Duodenal mucosa (tissue), 2 donors: ENCODE results near the gene CAPSL.
"Not testable (repeated sequence)": the region's sequence is repeated elsewhere in the genome, so short reads cannot be mapped to it uniquely, and the experiment has no call there.

ENCODE experiments used
- H3K27ac ChIP-seq: one replicate; pipeline ENCODE4 v1.7.0; 2013; ENCODE audit warnings: low read depth, low read length
- H3K27me3 ChIP-seq, 2 donors: one replicate each; pipeline ENCODE4 v1.7.0; 2013; ENCODE audit warnings: low read length in 2 of 2, control low read depth in 1 of 2; ENCODE audit not compliant: insufficient read depth in 2 of 2, control insufficient read depth in 1 of 2
- H3K36me3 ChIP-seq, 2 donors: one replicate each; pipeline ENCODE4 v1.7.0; 2013; ENCODE audit warnings: low read length in 2 of 2, control low read depth in 1 of 2; ENCODE audit not compliant: insufficient read depth in 2 of 2, control insufficient read depth in 1 of 2
- H3K4me1 ChIP-seq, 2 donors: one replicate each; pipeline ENCODE4 v1.7.0; 2013; ENCODE audit warnings: low read length in 2 of 2, control low read depth in 1 of 2; ENCODE audit not compliant: insufficient read depth in 2 of 2, control insufficient read depth in 1 of 2
- H3K4me3 ChIP-seq, 2 donors: one replicate each; pipeline ENCODE4 v1.7.0; 2013; ENCODE audit warnings: low read length in 2 of 2, low read depth in 1 of 2
- H3K9ac ChIP-seq, 2 donors: one replicate each; pipeline ENCODE4 v1.7.0; 2013; ENCODE audit warnings: low read length in 2 of 2, low read depth in 1 of 2
- H3K9me3 ChIP-seq, 2 donors: one replicate each; pipeline ENCODE4 v1.7.0; 2013; ENCODE audit warnings: low read length in 2 of 2, control low read depth in 1 of 2; ENCODE audit not compliant: control insufficient read depth in 1 of 2

CAPSL gene

DNA sequence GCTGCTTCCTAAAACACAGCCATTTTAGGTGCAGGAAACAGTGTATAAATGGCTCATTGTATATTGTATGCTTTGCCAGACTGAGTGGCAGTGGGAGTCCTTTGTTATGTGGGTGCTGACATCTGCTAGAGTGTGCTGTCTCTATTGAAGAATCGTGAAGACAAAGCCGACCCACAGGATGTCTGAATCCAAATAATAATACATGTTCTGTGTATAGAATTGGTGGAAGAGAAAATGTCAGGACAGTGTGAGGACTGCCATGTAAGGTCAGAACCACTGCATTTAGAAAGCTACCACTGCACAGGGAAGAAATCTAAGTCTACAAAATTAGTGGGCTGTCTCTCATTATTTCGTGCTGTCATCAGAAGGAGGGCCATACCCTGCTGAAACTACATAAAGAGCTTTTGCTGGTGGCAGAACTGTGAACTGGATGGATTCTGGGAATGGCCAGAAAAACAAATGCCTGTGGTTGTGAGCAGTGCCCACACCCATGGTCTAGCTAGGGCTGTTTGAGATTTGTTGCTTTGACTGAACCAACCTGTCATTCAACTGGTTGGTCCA is 79.2 kb downstream of the CAPSL start:
- no peaks in the 10 kb centered on the region for H3K9me3 ChIP-seq
- H3K27me3 ChIP-seq = no peaks in the 10 kb centered on the region
- no peaks in the 10 kb centered on the region for H3K36me3 ChIP-seq
- no peak overlapping the region for H3K27ac ChIP-seq
- peak overlapping the region in 1 of 2 donors; percentile 14 for H3K9ac ChIP-seq
- peak overlapping the region; percentile 13 to 38 for H3K4me3 ChIP-seq
- no peaks in the 10 kb centered on the region for H3K4me1 ChIP-seq

DNA sequence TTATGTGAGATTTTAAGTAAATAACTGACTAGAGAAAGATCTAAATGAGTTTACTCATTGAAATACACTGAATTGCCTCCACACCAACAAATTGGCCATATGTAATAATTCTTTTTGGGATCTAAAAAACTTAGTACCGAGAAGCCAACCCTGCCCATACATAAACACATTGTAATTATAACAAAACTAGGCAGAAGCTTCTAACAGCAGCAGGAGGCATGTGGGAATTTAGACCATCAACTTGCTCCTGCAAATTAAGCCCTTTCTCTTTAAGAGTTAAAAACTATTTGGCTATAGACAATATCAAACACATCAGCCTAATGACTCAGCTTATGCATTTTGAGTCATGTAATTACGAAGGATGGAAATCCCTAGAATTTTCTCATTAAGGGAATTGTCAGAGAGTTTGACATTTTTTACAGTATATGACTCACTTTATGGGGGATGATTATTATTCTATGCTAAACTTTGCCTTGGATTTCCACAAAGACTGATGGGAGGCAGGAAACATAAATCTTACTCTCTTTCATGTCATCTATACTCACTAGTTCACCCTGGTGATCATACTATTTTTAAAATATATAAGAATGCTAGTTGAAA is 80.7 kb downstream of the CAPSL start:
- Histone ChIP-seq H3K4me1 (no peaks in the 10 kb centered on the region), H3K9me3 (no peaks in the 10 kb centered on the region), H3K4me3 (peak overlapping the region in 1 of 2 donors; percentile 13), H3K27me3 (no peaks in the 10 kb centered on the region), H3K9ac (peak overlapping the region in 1 of 2 donors; percentile 28), H3K36me3 (no peaks in the 10 kb centered on the region), H3K27ac (no peak overlapping the region)

DNA sequence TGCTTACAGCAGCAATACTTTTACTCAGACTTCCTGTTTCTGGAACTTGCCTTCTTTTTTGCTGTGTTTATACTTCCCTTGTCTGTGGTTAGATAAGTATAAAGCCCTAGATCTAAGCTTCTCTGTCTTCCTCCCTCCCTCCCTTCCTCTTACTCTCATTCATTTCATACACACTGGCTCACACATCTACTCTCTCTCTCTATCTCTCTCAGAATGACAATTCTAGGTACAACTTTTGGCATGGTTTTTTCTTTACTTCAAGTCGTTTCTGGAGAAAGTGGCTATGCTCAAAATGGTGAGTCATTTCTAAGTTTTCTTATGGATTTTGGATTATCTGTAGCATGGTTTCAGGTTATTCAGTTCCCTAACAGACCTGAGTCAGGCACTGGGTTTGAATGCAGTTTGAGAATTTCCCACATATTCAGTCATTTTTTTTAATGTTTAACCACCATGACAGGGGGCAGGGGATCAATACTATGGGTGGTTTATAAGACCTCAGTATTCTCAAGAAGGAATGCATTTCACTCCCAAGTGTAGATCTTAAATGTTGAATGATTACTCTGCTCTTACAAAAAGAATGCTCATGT is 81.6 kb downstream of the CAPSL start, which contains the start of gene IL7R:
TSS of gene IL7R (plus strand) at position 127 of the 587 bp plus-strand sequence. CDS start at position 214, 87 bp downstream.
- Histone ChIP-seq H3K4me3 (peak within 1 kb of the TSS; percentile 5 to 13), H3K27me3 (no peaks in the 10 kb centered on the region), H3K9me3 (no peaks in the 10 kb centered on the region), H3K4me1 (peaks cover 3% of the 10 kb centered on the region in 2 donors), H3K36me3 (no peaks in the 10 kb centered on the region), H3K9ac (peak within 1 kb of the TSS in 1 of 2 donors; percentile 28), H3K27ac (no peak within 1 kb of the TSS)

DNA sequence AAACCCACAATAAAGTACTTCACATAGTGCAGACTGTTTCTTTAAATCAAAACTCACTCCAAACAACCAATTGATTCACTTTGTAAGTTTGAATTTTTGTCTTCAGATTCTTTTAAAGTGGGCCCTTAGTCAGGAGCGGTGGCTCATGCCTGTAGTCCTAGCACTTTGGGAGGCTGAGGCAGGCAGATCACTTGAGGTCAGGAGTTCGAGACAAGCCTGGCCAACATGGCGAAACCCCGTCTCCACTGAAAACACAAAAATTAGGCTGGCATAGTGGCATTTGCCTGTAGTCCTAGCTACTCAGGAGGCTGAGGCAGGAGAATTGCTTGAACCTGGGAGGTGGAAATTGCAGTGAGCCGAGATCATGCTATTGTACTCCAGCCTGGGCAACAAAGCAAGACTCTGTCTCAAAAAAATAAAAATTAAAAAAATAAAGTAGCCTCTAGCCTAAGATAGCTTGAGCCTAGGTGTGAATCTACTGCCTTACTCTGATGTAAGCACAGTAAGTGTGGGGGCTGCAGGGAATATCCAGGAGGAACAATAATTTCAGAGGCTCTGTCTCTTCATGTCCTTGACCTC is 82.1 kb downstream of the CAPSL start:
- H3K9me3 ChIP-seq, H3K4me3 ChIP-seq, H3K4me1 ChIP-seq, H3K27ac ChIP-seq, H3K36me3 ChIP-seq, H3K9ac ChIP-seq, H3K27me3 ChIP-seq: not testable (repeated sequence)

DNA sequence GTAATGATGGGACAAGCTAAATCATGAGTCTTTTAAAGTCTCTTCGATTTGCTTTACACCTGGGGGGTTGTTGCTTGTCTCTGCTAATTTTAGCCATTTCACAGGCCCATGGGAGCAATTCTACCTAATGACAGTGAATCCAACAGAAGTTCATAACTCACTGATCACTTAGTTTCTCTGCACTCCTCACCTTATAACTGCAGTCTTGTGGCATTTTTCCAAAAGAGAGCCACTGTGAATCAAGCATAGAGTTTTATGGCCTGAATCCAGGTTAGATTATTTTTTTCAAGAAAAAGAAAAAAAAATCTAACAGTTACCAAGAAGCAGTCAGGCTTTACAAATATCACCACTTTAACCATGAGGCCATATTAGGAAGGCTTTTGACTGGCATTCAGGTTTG is 83.2 kb downstream of the CAPSL start:
- no peak overlapping the region for H3K9ac ChIP-seq
- no peak overlapping the region for H3K27ac ChIP-seq

More for the DNA sequence above, 83.2 kb downstream of the CAPSL start:
- Histone ChIP-seq H3K9me3 (no peaks in the 10 kb centered on the region), H3K4me1 (peaks cover 3 to 4% of the 10 kb centered on the region in 2 donors), H3K27me3 (no peaks in the 10 kb centered on the region), H3K4me3 (no peak overlapping the region), H3K36me3 (no peaks in the 10 kb centered on the region)
